Activated naive CD8-positive, alpha-beta T cell (primary cell): ENCODE data around the gene RAC2.
A peak's percentile ranks its signal among the peaks of the same experiment; 100 is the strongest.

ENCODE experiments used
- H3K27ac Mint-ChIP-seq: one replicate; pipeline ENCODE4 v1.8.0; 2021; ENCODE audit warnings: mixed read lengths
- H3K27me3 Mint-ChIP-seq: one replicate; pipeline ENCODE4 v1.8.0; 2021; ENCODE audit warnings: mixed read lengths
- H3K36me3 Mint-ChIP-seq: one replicate; pipeline ENCODE4 v1.8.0; 2021; ENCODE audit warnings: mixed read lengths
- H3K4me1 Mint-ChIP-seq: one replicate; pipeline ENCODE4 v1.8.0; 2021; ENCODE audit warnings: low read depth, mixed read lengths
- H3K4me3 Mint-ChIP-seq: one replicate; pipeline ENCODE4 v1.8.0; 2021; ENCODE audit warnings: mild to moderate bottlenecking, mixed read lengths
- H3K9me3 Mint-ChIP-seq: one replicate; pipeline ENCODE4 v1.8.0; 2021; ENCODE audit warnings: low read depth, mixed read lengths

The RAC2 gene

DNA sequence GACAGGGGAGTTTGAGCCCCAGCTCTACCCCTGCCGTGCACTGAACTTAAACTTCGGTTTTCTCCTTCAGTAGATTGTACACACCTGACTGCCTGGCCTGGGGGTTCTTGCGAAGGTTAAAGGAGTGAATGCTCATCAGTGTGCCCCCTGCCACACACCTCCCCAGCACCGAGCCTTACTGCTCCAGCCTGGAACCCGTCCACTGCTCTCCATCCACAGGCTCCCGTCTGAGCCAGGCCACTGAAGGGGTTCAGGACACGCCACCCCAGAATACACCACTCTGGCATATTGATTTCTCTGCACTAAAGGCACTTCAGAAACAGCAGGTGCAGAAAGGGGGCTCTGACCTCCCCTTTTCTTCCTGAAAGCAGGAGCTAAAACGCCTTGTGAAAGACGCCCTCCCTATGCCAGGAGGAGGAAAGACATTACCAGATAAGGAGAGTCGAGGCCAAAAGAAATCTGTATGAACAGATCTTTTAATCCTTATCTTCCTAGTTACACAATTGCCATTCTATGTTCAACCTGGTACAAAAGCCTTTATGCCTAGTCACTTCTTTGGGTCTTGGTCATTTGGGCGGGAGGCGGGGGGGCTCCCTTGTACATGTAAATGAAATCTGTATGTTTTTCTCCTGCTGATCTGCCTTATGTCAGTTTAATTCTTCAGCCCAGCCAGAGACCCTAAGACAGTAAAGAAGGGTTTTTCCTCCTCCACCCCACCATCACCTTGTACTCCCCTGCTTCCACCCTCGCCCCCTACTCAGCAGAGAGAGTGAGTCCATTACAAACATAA is 29.9 kb downstream of the RAC2 start:
- no peak overlapping the region for H3K4me3 Mint-ChIP-seq
- no peaks in the 10 kb centered on the region for H3K9me3 Mint-ChIP-seq
- peaks cover 7% of the 10 kb centered on the region for H3K36me3 Mint-ChIP-seq
- H3K27me3 Mint-ChIP-seq, result no peaks in the 10 kb centered on the region
- peaks cover 65% of the 10 kb centered on the region for H3K4me1 Mint-ChIP-seq
- H3K27ac Mint-ChIP-seq, result peak overlapping the region; percentile 22

DNA sequence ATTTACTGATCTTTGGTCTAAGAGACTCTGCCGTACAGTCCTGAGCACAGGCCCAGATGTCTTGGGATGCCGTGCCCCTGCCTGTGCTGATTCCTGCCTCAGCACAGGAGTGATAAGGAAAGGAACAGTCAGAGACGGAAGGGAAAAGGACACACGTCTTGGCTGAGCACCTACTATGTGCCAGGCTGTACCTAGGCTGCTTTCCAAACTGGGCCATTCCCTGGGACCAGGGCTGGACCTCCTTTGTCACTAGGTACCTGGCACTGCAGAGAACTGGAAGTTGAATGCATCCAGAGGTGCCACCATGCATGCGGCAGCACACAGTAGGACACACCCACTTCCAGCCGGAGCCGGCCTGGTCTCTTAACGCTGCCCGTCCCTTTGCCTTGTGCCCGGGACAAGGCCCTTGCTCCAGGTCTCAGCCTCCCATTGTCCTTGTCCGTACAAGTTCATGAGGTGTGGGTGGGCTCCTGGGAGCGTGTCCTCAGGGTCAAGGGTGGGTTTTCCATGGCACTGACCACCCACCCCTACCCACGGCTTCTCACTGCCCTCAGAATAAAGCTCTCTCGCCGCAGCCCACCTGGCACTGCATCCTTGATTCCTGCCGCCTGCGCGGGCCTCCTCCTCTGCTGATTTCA is 30.7 kb downstream of the RAC2 start:
- H3K27ac Mint-ChIP-seq, result no peak overlapping the region
- H3K27me3 Mint-ChIP-seq, result no peaks in the 10 kb centered on the region
- no peak overlapping the region for H3K4me3 Mint-ChIP-seq
- H3K4me1 Mint-ChIP-seq, result peaks cover 65% of the 10 kb centered on the region
- H3K36me3 Mint-ChIP-seq, result peaks cover 7% of the 10 kb centered on the region
- no peaks in the 10 kb centered on the region for H3K9me3 Mint-ChIP-seq

DNA sequence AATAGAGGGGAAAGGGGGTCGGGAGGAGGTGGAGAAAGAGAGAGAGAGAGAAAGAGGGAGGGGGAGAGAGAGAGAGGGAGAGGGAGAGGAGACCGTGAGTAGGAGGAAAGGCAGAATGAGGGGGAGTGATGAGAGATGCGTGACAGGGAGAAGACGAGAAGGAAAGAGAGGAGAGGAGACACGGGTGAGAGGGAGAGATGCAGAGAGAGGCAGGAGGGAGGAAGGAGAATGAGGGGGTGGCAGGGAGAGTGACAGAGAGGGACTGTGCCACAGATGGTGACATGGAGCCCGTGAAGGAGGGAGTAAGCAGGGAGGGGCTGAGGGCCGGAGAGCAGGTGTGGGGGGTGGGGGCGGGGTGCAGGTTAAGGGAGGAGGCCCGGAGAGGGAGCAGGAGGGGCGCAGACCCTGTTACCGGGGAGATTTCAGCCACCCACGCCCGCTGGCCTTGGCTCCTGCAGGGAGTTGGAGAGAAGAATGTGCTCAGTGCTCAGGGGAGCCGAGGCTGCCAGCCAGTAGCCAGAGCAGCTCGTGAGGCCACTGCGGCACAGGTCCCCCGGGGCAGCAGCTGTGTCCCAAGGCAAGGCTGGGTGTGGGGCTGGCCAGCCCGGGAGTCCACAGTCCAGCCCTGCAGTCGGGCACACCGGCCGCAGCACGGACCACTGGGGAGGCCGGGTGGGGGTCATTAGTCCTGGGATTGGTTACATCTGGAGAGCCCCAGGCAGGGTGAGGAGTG is 31.7 kb downstream of the RAC2 start, which contains the start of gene SSTR3:
Gene SSTR3 (minus strand): TSS at position 304 of the 733 bp plus-strand sequence. CDS start 4,674 bp downstream, outside the sequence.
- Mint-ChIP-seq H3K4me3 (no peak within 1 kb of the TSS), H3K9me3 (no peaks in the 10 kb centered on the region), H3K4me1 (peaks cover 65% of the 10 kb centered on the region), H3K27ac (no peak within 1 kb of the TSS), H3K27me3 (no peaks in the 10 kb centered on the region), H3K36me3 (peaks cover 4% of the 10 kb centered on the region)

DNA sequence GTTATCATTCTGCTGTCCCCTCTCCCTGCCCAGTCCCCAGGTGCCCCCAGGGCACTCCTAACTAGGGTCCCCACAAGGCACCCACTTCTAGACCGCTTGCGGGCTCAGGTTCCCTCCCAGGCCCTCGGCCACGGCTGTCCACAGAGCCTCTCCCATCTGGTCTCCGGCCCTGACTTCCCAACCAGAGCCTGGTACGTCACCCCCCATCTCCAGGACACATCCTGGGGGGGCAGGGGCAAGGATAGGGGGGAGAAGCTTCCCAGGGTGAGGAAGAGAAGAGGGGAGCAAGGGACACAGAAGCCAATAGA is 32.2 kb downstream of the RAC2 start:
- Mint-ChIP-seq H3K36me3 (peaks cover 4% of the 10 kb centered on the region), H3K27ac (no peak overlapping the region), H3K4me3 (no peak overlapping the region)

DNA sequence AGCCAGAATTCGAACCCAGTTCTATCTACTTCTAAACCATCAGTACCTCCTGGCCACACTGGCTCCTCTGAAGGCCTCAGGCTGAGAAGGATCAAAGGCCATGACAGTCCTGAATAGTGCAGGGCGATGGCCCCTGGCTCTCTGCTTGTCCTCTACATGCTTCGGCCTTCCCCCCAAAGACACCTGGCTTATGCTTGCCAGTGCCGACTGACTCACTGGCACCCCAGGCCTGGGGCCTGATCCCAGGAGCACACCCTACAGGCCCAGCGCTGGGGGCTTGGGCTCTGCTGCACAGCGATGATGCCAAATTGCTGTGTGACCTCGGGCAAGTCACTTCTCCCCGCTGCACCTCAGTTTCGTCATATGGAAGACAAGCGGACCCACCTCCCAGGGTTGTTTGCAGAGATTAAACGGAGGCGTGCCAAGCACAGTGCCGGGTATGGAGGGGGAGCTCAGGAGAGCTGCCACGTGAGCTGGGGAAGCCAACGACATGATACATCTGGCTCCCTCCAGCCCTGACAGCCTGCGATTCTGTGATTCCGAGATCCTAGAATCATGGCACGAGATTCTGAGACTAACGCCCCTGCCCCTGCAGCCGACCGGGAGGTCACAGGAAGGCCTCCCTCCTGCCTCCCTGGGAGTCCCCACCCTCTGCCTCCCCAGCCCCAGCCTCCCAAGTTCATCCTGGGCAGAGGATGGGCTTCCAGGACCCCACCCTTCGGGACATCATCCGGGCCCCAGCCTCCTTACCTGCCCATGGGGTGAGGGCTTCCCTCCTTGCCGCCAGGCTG is 32.8 kb downstream of the RAC2 start:
- Mint-ChIP-seq H3K4me1 (peaks cover 56% of the 10 kb centered on the region), H3K27me3 (no peaks in the 10 kb centered on the region), H3K4me3 (no peak overlapping the region), H3K27ac (peak overlapping the region; percentile 50), H3K9me3 (no peaks in the 10 kb centered on the region), H3K36me3 (peaks cover 4% of the 10 kb centered on the region)

More for the DNA sequence above, 32.2 kb downstream of the RAC2 start:
- no peaks in the 10 kb centered on the region for H3K9me3 Mint-ChIP-seq
- peaks cover 61% of the 10 kb centered on the region for H3K4me1 Mint-ChIP-seq
- H3K27me3 Mint-ChIP-seq, result no peaks in the 10 kb centered on the region

DNA sequence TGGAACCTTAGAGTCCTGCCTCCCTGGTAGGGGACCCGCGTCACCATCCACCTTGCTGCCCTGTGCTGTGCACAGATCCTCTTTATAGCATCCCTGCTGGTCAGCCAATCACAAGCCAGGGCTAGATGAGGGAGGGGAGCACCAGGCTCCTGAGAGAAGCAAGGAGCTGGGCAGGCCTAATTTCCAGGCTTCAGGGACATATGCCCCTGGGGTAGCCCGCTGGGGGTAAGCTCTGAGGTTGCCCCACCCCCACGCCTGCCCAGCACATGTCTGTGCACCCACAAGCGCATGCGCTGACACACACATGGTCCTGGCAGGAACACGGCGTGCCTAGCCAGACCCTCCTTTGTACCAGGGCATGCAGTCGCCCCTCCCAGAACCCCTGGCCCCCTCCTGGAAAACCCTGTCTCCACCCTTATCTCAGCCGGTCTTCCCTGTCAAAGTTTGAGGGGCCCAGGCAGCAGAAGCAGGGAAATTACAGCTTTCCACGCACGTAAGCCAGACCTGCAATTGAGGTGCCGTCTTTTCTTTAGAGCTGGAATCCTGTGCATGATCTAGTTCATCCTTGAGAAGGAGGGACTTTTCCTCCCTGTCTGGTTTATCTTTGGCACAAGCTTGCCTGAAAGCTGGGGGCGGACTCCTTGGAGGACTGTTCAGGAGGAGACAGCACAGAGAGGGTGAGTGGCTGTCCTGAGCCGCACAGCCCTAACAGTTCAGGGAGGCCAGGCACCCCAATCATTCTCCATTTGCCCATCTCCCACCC is 33.8 kb downstream of the RAC2 start:
- Mint-ChIP-seq H3K4me1 (peaks cover 58% of the 10 kb centered on the region), H3K27me3 (no peaks in the 10 kb centered on the region), H3K36me3 (no peaks in the 10 kb centered on the region), H3K4me3 (no peak overlapping the region), H3K27ac (peak overlapping the region; percentile 66), H3K9me3 (no peaks in the 10 kb centered on the region)

DNA sequence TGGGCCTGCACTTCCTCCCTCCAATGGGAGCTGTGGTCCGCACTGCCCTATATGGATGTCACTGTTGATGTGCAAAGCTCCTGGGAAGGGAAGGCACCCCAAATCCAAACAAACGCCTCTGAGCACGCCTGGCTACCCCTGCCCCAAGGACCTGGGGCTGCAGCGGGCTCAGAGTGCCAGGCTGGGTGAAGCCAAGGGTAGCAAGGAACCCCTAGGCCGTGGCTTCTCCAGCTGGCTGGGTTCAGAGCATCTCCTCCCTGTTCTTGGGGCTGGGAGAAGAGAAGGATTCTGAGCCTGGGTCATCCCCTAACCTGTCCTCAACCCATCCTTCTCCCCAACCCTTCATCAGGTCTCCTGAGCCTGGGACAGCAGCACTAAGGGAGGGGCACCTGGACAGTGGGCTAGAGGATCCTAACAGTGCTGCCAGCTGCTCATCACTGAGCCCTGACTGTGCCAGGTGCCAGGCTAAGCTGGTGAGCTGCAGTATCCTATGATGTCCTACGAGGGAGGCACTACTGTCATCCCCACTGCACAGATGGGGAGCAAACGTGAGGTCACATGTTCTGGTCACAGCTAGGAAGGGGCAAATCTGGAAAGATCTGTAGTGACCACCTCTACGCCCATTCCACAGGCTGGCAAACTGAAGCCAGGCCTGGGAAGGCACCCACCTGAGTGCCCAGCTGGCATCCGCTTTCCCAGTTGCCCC is 34.8 kb downstream of the RAC2 start:
- H3K4me3 Mint-ChIP-seq, result no peak overlapping the region
- no peaks in the 10 kb centered on the region for H3K36me3 Mint-ChIP-seq
- H3K4me1 Mint-ChIP-seq, result peaks cover 60% of the 10 kb centered on the region
- peak overlapping the region; percentile 64 for H3K27ac Mint-ChIP-seq
- H3K27me3 Mint-ChIP-seq, result no peaks in the 10 kb centered on the region
- no peaks in the 10 kb centered on the region for H3K9me3 Mint-ChIP-seq

DNA sequence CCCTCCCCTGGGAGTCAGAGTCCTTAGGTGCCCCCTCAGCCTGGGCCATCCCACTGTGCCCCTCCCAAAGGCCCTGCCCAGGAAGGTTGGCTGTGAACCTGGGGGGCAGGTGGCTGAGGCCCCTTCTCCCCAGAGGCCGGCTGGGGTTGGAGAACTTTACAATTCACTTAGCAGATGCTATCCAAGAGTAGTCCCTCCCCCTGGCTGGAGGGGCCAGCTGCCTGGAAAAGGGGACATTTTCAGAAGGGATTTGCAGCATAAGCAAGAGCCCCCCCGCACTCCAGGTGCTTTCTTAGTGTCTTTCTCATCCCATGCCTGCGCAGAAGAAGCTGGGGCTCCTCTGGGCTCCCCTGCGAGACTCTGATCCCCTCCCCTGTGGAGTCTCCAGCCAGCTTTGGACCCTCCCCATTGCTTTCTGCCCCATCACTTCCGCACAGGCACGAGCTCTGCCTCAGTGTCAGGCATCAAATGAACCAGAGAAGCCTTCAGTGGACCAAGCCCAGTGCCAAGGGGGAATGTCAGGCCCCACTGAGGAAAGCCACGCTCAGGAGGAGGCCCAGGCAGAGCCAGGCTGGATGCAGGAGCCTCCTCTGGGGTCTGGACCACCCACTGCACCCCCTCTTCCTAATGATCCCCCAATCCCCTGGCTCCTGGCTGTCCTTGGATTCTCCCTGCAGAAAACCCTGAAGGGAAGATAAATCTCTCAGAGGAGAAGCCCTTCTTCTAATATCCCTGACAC is 35.5 kb downstream of the RAC2 start:
- H3K27me3 Mint-ChIP-seq, result no peaks in the 10 kb centered on the region

DNA sequence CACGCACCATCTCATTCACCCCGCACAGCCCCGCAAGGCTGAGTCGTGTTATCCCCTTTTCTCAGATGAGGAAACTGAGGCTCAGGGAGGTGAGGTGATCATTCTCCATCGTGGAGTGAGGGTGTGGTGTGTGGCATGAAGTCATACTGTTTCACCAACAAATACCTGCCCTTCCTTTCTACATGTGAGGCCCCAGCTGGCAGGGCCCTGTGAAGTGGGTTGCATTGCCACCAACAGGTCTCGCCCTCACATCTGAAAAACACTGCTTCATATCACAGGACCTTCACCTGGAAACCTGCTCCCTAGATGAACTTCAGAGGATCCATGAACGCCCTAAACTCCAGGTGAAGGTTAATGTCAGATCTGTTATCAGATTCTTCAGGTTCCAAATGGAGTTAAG is 36.1 kb downstream of the RAC2 start:
- Mint-ChIP-seq H3K9me3 (no peaks in the 10 kb centered on the region), H3K4me1 (peaks cover 55% of the 10 kb centered on the region), H3K27ac (peak overlapping the region; percentile 25), H3K4me3 (peak overlapping the region; percentile 27), H3K27me3 (no peaks in the 10 kb centered on the region), H3K36me3 (no peaks in the 10 kb centered on the region)

More for the DNA sequence above, 35.5 kb downstream of the RAC2 start:
- no peaks in the 10 kb centered on the region for H3K9me3 Mint-ChIP-seq
- no peaks in the 10 kb centered on the region for H3K36me3 Mint-ChIP-seq
- peak overlapping the region; percentile 64 for H3K27ac Mint-ChIP-seq
- H3K4me3 Mint-ChIP-seq, result peak overlapping the region; percentile 27
- H3K4me1 Mint-ChIP-seq, result peaks cover 56% of the 10 kb centered on the region

DNA sequence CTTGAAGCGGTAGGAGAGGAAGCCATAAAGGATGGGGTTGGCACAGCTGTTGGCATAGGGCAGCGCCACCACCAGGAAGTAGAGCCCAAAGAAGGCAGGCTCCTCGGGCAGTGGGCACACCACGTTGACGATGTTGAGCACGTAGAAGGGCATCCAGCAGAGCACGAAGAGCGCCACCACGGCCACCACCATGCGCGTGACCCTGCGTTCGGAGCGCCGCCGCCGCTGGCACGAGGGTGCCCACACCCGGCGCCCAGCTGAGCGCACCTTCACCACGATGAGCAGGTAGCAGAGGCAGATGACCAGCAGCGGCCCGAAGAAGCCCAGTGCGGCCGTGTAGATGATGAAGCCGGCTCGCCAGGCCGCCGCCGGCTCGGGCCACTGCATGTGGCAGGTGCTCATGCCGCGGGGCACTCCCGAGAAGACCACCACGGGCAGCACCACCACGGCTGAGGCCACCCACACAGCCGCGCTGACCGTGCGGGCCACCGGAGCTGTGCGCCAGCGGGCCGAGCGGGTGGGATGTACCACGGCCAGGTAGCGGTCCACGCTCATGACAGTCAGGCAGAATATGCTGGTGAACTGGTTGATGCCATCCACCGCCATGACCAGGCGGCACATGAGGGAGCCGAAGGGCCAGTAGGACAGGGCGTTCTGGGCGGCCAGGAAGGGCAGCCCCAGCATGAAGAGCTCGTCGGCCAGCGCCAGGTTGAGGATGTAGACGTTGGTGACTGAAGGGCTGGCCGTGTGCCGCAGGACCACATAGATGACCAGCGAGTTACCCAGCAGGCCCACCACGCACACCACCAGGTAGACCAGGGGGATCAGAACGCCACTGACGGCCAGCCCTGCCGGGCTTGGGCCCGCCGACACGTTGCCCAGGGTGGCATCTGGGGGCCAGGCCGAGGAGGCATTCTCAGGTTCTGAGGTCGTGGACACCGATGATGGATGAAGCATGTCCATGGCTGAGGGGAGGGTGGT is 36.9 kb downstream of the RAC2 start:
- Mint-ChIP-seq H3K4me3 (no peak overlapping the region), H3K36me3 (no peaks in the 10 kb centered on the region), H3K4me1 (peaks cover 52% of the 10 kb centered on the region), H3K27ac (peak overlapping the region; percentile 22), H3K9me3 (no peaks in the 10 kb centered on the region), H3K27me3 (no peaks in the 10 kb centered on the region)

DNA sequence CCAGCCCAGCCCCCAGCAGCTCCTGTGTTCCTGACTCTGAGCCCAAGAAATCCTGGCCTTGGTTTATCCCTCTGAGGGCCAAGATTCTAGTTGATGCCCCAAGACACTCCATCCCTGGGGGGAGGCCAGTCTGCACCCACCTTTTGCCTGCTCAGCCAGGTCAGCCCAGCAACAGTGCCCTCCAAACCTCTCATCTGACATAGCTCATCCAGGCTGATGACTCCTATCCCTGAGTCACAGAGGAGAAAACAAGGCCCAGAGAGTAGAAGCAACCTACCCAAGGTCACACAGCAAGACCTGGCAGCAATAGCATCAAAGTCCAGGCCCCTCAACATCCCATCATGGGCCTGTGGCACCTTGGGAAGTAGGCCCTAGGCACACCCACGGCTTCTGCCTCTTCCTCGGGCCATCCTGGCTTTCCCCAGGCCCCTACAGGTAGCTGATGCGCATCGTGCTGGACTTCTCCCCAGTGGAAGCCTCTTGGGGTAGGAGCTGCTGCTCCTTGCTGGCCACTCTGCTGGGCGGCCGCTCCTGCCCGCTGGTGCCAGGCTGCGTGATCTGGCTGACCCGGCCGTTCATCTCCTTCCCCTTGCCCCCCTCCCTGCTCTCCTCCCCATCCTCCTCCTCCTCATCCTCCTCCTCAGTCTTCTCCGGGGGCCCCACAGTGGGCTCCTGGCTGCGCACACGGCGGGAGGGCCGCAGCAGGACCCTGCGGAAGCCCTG is 37.8 kb downstream of the RAC2 start:
- H3K27ac Mint-ChIP-seq, result peak overlapping the region; percentile 34
- H3K36me3 Mint-ChIP-seq, result no peaks in the 10 kb centered on the region
- no peak overlapping the region for H3K4me3 Mint-ChIP-seq
- H3K9me3 Mint-ChIP-seq, result no peaks in the 10 kb centered on the region
- H3K27me3 Mint-ChIP-seq, result no peaks in the 10 kb centered on the region
- H3K4me1 Mint-ChIP-seq, result peaks cover 55% of the 10 kb centered on the region

DNA sequence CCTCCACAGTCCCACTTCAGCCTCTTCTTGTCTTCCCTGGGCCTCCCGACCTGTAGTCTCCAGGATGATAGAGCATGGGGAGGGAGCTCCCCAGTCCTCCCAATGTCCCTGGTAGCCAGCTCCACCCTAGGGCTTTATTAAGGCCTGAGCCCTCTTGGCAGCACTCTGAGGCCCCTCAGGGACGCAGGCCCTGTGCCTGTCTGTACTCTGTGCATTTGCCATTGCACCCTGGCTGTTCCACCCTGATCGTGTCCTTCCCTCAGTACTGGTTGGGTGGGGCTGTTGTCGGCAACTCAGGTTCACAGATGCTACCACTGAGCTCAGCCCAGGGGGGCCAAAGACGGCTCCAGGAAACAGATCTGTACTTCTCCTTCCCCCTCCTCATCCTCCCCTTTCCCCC is 39.0 kb downstream of the RAC2 start:
- Mint-ChIP-seq H3K4me3 (no peak overlapping the region), H3K27ac (peak overlapping the region; percentile 28), H3K36me3 (no peaks in the 10 kb centered on the region), H3K9me3 (no peaks in the 10 kb centered on the region), H3K4me1 (peaks cover 50% of the 10 kb centered on the region), H3K27me3 (no peaks in the 10 kb centered on the region)
